BE2C (cell line): ENCODE measurements around the gene COL20A1.

Experiments
- DNase-seq: peaks from one replicate; pipeline ENCODE4 v3.0.0-alpha.2; 2020
- H3K27me3 ChIP-seq: fragments of 250-450 bp; sonication (Bioruptor Pico); 2 replicates; pipeline ENCODE4 v1.5.1; 2020; ENCODE audit warnings: mild to moderate bottlenecking
- H3K36me3 ChIP-seq: fragments of 250-450 bp; sonication (Bioruptor Pico); 2 replicates; pipeline ENCODE4 v1.5.1; 2020; ENCODE audit warnings: mild to moderate bottlenecking
- H3K4me1 ChIP-seq: fragments of 250-450 bp; sonication (Bioruptor Pico); 2 replicates; pipeline ENCODE4 v1.5.1; 2020
- H3K4me3 ChIP-seq: 2 replicates; pipeline ENCODE4 v1.5.1; 2011; ENCODE audit warnings: low read depth, low read length
- H3K9me3 ChIP-seq: fragments of 250-450 bp; sonication (Bioruptor Pico); 2 replicates; pipeline ENCODE4 v1.5.1; 2020
- CTCF ChIP-seq: IDR thresholded peaks from 2 replicates; pipeline ENCODE4 v1.5.1; 2012; ENCODE audit warnings: mild to moderate bottlenecking, low read depth, low read length

The COL20A1 gene

DNA sequence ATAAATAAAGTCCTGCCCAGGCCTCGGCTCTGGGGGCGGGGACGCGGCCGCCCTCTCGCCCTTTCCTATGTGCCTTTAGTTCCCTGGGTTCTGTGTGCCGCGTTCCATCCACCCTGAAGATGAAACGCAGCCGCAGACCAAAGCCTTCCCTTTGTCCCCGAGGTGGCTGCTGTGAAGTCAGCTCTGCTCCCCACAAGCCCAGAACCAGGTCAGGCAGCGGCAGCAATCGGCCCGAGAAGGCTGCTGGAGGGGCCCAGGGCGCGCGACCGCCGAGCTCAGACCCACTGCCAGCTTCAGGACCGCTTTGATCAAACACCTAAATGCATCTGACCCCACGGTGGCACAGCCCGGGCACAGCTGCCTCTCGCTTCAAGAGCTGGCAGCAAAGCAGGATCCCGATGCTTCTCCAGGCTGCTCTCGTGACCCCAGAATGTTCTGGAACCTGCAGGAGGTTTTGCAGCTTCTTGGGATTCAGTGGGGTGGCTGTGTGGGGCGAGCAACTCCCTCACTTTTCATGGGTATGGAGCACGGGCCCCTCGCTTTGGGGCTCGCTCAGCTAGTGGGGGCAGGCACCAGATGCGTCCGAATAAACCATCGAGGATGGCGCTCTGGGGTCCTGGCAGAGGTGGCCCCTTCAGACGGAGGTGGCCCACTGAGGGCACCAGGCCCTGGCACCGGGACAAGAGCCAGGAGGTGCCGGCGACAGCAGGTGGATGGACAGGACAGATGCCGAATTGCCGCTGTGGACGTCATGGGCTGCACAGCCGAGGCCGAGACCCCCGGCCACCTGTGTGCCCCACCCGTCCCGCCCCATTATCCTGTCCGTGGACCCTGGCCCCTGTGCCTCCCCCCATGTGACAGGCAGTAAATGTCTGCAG is 55.2 kb downstream of the COL20A1 start:
- no peak for TF ChIP-seq CTCF

GRCh38 chr20:63348828-63349515 is 56.0 kb downstream of the COL20A1 start:
- Histone ChIP-seq H3K9me3 (no peaks in the 10 kb centered on the region), H3K27me3 (no peaks in the 10 kb centered on the region; the same call in 1 of the 2 replicates), H3K36me3 (no peaks in the 10 kb centered on the region), H3K4me1 (0 out of 2 replicates have a peak, but pooled peaks cover 2% of the 10 kb centered on the region), H3K4me3 (no peak overlapping the region)
- no peak for TF ChIP-seq CTCF
- no peak for DNase-seq

More for the DNA sequence above, 55.2 kb downstream of the COL20A1 start:
- Histone ChIP-seq H3K4me1 (0 out of 2 replicates have a peak, but pooled peaks cover 2% of the 10 kb centered on the region), H3K27me3 (peaks cover 2% of the 10 kb centered on the region), H3K36me3 (no peaks in the 10 kb centered on the region), H3K4me3 (no peak overlapping the region), H3K9me3 (no peaks in the 10 kb centered on the region)
- DNase-seq = no peak

DNA sequence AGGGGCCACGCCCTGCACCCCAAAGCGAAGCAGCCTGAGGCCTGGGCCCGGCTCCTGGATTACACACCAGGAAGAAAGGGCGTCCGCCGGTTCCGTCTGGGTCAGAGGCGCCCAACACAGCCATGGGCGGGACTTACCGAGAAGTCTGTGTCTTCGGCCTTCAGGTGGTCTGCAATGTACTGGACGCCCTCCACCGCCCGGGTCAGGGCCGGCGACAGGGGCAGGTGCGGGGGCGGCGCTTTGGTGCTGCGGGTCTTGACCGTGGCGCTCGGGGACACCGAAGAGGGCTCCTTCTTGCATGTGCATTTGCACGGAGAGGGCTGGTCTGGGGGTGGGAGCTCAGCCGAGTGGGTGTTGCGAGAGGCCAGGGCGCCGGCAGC is 56.5 kb downstream of the COL20A1 start:
- H3K36me3 ChIP-seq = no peaks in the 10 kb centered on the region
- 0 out of 2 replicates have a peak, but pooled peaks cover 2% of the 10 kb centered on the region for H3K4me1 ChIP-seq
- DNase-seq = no peak
- no peaks in the 10 kb centered on the region for H3K27me3 ChIP-seq
- TF ChIP-seq CTCF = no peak
- H3K4me3 ChIP-seq = no peak overlapping the region
- no peaks in the 10 kb centered on the region for H3K9me3 ChIP-seq

DNA sequence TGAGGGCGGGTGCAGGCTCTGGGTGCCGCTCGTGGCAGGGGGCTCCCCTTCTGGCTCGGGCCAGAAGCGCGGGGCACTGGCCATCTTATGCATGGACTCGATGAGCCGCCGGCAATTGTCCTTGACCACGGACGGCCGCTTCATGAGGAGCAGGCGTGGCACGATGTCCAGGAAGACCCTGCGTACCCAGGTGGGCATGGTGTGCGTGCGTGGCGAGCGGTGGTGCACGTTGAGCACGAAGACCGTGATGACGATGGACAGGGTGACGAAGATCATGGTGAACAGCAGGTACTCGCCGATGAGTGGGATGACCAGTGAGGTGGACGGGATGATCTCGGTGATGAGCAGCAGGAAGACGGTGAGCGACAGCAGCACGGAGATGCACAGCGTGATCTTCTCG is 57.2 kb downstream of the COL20A1 start:
- H3K4me3 ChIP-seq = no peak overlapping the region
- H3K4me1 ChIP-seq = 0 out of 2 replicates have a peak, but pooled peaks cover 2% of the 10 kb centered on the region
- no peaks in the 10 kb centered on the region for H3K27me3 ChIP-seq
- H3K9me3 ChIP-seq = no peaks in the 10 kb centered on the region
- TF ChIP-seq CTCF = no peak
- no peaks in the 10 kb centered on the region for H3K36me3 ChIP-seq
- no peak for DNase-seq

DNA sequence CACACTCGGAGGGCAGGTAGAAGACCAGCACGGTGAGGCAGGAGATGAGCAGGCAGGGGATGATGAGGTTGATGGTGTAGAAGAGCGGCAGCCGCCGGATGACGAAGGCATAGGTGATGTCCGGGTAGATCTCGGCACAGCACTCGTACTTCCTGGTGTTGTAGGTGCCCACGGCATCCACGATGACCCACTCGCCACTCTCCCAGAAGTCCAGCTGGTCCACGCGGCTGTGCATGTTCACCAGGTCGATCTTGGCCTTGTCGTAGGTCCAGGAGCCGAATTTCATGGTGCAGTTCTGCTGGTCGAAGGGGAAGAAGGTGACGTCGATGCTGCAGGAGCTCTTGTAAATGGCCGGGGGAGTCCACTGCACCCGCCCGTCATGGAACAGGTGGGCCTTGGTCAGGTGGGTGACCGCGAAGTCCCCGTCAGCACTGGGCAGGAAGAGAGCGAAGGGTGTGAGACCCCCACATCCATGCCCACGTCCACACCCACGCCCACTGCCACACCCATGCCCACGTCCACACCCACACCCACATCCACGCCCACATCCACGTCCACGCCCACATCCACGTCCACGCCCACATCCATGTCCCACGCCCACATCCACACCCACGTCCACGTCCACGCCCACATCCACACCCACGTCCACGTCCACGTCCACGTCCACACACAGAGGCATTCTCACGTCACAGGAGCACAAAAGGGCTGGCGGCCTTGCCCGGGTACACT is 57.8 kb downstream of the COL20A1 start:
- H3K36me3 ChIP-seq = no peaks in the 10 kb centered on the region
- no peak for DNase-seq
- 0 out of 2 replicates have a peak, but pooled peaks cover 2% of the 10 kb centered on the region for H3K4me1 ChIP-seq
- no peak for TF ChIP-seq CTCF
- no peaks in the 10 kb centered on the region for H3K9me3 ChIP-seq
- no peaks in the 10 kb centered on the region for H3K27me3 ChIP-seq
- H3K4me3 ChIP-seq = no peak overlapping the region
